Right ventricle myocardium superior (tissue), 1 donor: Measurements from ENCODE around the gene SMNDC1. TPM values are rescaled to one million over a fixed set of nuclear protein-coding genes. Genes with fewer than 3 reads are reported as not detected.
"Not testable (repeated sequence)": the region's sequence is repeated elsewhere in the genome, so short reads cannot be mapped to it uniquely, and the experiment has no call there.

Source experiments
- ATAC-seq: fragments of 200-7000 bp; cut with Tn5 transposase; one replicate; pipeline ENCODE4 v1.9.1; 2020; ENCODE audit warnings: mild to moderate bottlenecking; ENCODE audit not compliant: poor library complexity
- DNase-seq: peaks from one replicate; pipeline ENCODE4 v3.0.0-alpha.2; 2020
- intact Hi-C: fragments of 100-400 bp; cut with DNase I; formaldehyde crosslinking; loops from one replicate; pipeline ENCODE4 v1.11.2; 2022
- total RNA-seq: library from RNA; stranded (reverse); fragmentation: NEBNext Ultra II Directional; extraction: Animal tissue kit (Norgen Biotek cat#: 25700); gene quantifications from one replicate; pipeline ENCODE4 v1.2.1, GENCODE V29; 2021
- donor health status: DM: no; HTN: yes; CAD: no; lungs with severe emphysema.

The SMNDC1 gene
- total RNA-seq, 1 donor from 2014 or later, result 25.0 TPM

DNA sequence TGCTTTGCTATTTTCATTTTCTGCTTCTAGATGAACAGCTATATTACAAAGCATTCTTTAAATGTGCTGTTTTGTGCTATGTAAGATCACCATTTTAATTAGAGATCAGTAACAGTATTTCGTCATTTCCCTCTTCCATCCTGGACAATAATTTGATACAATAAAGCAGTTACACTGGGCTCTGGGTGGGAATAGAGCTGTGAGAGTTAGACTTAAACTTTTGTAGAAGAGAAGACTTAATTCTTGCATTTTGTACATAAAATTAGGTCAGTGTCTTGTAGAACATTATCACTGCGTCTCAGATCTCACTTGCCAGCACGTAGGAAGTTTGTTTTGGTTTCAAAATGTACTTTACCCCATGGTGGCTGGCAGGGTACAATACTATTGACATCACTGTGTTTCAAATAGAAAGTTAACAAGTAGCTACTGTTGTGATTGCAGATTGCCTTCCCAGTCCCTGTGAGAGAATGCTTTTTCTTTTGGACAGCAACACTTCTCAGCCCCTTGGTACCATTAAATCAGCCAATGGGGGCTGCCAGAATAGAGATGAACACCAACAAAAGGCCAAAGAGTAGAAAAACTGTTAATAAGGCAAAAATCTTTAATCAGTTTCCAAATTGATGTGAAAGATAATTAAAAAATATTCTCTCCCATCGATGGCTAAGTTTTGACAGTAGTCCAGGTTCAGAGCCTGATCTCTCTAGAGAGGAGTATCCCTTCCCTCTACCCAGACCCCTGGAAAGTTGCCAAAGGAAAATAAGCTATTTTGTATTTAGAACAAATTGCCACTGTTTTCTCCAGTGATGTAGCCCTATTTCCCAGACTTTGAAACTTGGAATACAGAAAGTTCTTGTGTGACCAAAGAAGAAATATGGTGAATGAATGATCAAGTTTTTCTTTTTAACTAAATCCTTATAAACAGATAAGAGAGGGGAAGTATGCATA, 35.1 kb downstream of the SMNDC1 start:
- DNase-seq (no peak), ATAC-seq (peak; percentile 89)
- intact Hi-C loops, result loop anchor here (5.0 kb wide), 1 partner anchor 42 kb away; no protein-coding TSS in a partner anchor

DNA sequence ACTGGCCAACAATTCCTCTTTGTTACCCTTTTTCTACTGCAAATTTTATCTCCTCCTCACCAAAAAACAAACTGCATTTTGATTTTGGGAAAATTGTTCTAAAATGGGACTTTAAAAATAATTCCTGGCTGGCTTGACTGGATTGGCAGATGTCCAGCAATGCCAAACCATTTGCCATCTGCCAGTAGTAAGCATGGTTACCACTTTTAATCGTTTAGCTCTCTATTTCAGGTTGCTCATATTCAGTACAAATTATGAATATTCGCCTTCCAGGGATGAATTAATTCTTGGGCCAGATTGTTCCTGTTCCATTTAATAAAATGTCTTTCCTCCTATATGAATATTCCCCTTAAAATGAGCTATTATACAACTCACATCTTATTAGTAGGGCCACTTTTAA, 35.7 kb downstream of the SMNDC1 start:
- ATAC-seq (no peak), DNase-seq (no peak)
- intact Hi-C loops, result loop anchor here (5.0 kb wide), 1 partner anchor 42 kb away; no protein-coding TSS in a partner anchor

DNA sequence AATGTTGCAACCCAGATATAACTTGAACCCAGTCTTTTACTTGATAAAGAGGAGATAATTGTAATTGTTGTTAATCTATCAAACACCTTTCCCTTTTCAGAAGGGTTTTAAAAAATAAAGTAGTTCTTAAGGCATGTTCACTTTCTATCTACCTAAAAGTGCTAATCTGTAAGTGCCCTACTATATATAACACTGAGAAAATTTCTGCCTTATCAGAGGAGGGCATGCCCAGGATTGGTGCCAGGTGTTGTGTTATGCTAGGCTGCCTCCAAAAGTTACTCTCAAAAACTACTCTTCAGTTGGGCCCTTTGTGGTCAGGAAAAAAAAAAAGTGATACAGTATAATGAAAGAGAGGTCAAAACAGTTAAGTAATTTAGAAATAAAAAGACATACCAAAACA, 36.3 kb downstream of the SMNDC1 start:
- intact Hi-C loops, result loop anchor here (5.0 kb wide), 1 partner anchor 41 kb away; no protein-coding TSS in a partner anchor
- ATAC-seq, result peak; percentile 80
- peak; percentile 42 for DNase-seq

DNA sequence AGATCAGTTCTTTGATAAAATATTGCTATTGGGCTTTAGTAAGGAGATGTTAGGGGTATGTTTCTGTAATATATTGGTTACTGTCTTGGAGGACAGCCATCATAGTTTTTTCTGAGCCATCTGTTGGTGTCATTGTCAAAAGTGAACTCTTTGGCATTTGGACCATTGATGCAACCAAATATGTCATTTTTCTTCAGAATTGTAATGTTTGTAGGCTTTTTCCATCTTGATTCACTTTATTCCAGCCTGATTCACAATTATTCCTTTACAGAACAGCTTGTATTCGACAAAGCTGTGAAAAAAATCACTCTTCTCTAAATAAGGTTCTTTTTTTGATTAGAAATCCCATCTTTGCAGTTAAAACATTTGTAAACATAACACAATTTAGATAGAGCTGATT, 37.4 kb downstream of the SMNDC1 start:
- intact Hi-C loops, result loop anchor here (5.0 kb wide), 1 partner anchor 40 kb away; no protein-coding TSS in a partner anchor
- DNase-seq, result no peak
- no peak for ATAC-seq

DNA sequence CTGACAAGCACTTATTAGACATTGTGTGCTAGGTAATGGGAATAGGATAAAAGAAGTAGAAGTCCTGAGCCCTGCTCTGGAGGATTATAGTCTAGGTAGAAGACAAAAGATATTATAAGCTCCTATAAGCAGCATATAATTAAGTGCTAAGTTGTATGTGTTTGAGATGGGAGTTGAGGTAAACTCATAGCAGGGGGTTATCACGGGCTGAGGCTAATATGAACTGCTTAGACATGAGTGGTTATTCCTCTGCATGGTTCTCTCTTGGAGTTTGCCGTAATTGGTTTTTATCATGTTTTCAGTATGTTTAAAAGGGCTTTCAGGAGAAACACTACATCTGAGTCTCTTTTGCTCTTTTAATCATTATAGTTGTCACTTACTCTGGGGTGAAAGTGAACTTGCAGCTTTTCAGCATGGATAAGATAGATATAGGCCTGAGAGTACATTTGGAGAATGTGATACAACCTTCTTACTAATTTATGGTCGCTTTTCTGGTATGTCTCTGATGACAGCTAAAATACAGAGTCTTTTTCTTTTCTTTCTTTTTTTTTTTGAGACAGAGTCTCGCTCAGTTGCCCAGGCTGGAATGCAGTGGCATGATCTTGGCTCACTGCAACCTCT, 39.0 kb downstream of the SMNDC1 start:
- ATAC-seq, result no peak
- intact Hi-C loops, result loop anchor here (5.0 kb wide), 1 partner anchor 38 kb away; no protein-coding TSS in a partner anchor
- DNase-seq, result no peak

DNA sequence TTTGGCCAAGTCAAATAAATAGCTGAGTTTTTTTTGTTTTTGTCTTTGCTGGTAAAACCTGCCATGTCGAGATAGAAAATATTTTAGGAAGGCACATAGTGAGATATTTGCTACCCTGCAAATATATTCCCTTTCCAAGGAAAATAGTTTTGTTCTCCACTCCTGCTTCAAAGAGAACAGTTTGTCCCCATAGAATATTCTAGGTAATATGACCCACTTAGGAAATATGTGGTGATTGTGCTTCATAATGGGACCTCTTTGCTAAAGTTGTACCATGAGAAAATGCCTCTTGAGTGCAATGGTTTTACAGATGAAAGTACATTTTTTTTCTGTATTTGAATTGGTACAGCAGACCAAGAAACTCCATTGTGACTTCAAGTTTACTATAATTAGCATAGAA, 41.6 kb downstream of the SMNDC1 start:
- intact Hi-C loops, result no loop called here
- ATAC-seq (no peak), DNase-seq (no peak)

DNA sequence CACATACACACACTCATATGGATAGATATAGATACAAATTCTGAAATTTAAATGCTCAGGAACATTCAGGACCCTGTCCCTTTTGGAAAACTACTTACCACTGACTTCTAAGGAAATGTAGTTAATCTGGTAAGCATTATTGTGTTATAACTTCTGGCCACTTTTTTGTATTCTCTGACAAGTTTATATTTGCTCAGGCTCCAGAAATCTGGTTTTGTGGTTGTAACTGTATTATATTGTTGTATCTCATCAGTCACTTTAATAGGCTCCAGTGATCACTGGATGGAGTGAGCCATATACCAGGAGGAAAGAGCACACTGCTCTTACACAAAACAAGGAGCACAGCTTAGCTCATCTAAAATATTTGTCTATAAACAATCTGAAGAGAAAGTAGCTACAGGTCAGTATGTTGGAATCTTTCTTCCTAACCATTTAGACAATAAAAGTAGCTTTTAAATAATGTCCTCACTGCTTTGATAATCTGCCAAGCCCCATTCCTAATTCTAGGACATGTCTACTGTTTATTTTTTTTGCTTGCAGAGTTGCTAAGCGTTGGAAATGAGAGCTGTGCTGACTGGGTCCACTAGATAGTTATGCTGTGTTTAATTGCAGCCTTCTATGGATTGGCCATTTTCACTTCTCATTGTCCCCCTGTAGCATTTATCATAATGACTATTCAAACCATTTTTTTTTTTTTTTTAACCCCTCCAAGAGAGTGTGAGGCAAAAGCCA, 43.8 kb downstream of the SMNDC1 start:
- DNase-seq (no peak), ATAC-seq (peak; percentile 73)
- intact Hi-C loops, result no loop called here

DNA sequence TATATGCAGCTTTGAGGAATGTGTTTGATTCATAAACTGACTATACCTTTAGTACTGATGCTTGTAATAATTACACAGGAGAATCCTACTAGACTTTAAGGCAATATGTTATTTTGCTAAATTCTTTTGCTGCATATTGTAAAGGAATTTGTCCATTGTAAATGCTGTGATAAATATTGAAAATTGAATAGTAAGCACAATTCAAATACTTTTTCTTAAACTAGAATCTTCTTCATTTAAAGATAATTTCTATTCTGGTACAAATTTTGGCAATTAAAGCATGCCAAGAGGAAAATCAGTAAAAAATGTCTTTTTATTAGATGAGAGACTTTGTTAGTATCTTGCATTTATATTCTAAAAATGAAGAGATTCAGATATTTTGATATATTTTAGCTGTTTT, 45.4 kb downstream of the SMNDC1 start:
- no peak for DNase-seq
- intact Hi-C loops, result no loop called here
- no peak for ATAC-seq

DNA sequence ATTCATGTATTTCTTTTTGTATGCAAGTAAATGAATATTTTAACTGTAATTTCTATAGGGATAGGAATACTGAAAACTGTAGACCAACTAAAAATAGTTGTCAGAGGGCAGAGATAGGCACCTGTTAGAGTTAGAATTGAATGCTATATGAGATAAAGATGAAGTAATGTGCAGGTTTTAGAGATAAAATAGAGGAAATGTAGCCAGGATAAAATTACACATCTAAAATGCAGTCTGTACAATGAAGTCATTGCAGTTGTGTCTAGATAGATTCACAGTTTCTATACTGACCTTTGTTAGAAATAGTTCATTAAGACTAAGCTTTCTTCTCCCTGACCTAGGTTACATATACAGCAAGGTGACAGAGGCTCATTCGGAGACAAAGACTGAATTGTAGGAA, 46.2 kb downstream of the SMNDC1 start:
- DNase-seq, result no peak
- no peak for ATAC-seq
- intact Hi-C loops, result no loop called here

DNA sequence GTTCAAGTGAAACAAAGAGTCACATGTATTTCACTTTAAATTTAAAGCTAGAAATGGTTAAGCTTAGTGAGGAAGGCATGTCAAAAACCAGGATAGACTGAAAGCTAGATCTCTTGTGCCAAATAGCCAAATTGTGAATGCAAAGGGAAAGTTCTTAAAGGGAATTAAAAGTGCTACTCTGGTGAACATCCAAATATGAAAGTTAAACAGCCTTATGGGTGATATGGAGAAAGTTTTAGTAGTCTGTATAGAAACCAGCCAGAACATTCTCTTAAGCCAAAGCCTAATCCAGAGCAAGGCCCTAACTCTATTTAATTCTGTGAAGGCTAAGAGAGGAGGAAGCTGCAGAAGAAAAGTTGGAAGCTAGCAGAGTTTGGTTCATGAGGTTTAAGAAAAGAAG, 50.3 kb downstream of the SMNDC1 start:
- DNase-seq, result no peak
- intact Hi-C loops, result no loop called here

DNA sequence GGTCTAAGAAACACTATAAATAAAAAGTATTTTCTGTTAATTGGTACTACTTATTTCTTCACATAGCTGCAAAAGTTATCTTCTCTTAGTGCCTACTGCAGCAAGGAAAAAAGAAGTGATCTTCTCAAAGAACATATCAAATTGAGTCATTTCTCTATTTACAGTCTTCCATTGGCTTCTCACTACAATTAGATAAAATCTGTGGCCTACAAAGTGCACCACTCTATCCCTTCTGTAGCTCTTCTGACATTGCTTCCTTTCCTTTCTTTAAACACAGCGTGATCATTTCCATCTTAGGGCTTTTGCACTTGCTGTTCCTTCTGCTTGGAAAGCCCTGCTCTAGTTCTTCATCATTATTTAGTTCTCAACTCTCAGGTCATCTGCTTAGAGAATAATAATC, 52.6 kb downstream of the SMNDC1 start:
- intact Hi-C loops, result no loop called here
- DNase-seq (no peak), ATAC-seq (no peak)

More for the DNA sequence above, 50.3 kb downstream of the SMNDC1 start:
- no peak for ATAC-seq

DNA sequence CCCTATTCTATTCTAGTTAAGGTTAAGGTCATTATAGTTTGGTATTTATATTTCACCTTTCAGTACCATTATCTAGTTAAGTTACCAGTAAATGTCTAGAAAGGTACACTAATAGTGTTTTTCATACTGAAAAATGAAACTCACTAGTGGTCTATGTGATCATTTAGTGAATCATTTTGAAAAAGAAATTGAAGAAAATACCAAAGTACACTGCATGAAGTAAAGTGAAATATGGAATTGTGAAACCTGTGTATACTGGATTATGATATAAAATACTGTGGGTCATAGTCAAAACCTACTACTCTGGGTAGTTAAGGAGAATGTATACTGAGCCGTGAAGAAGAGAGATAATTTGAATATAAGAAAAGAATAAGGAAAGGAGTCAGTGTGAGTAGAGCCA, 53.3 kb downstream of the SMNDC1 start:
- ATAC-seq, intact Hi-C loops, DNase-seq: not testable (repeated sequence)

DNA sequence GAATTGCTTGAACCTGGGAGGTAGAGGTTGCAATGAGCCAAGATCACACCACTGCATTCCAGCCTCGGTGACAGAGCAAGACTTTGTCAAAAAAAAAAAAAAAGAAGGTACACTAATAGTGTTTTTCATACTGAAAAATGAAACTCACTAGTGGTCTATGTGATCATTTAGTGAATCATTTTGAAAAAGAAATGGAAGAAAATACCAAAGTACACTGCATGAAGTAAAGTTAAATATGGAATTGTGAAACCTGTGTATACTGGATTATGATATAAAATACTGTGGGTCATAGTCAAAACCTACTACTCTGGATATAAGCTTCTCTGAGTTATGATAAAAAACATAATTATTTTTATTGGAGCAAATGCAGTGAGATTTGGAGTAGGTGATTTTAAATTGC, 55.2 kb downstream of the SMNDC1 start:
- ATAC-seq, DNase-seq, intact Hi-C loops: not testable (repeated sequence)

DNA sequence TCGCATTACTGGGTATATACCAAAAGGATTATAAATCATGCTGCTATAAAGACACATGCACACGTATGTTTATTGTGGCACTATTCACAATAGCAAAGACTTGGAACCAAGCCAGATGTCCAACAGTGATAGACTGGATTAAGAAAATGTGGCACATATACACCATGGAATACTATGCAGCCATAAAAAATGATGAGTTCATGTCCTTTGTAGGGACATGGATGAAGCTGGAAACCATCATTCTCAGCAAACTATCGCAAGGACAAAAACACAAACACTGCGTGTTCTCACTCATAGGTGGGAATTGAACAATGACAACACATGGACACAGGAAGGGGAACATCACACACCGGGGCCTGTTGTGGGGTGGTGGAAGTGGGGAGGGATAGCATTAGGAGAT, 56.9 kb downstream of the SMNDC1 start:
- ATAC-seq, intact Hi-C loops, DNase-seq: not testable (repeated sequence)

DNA sequence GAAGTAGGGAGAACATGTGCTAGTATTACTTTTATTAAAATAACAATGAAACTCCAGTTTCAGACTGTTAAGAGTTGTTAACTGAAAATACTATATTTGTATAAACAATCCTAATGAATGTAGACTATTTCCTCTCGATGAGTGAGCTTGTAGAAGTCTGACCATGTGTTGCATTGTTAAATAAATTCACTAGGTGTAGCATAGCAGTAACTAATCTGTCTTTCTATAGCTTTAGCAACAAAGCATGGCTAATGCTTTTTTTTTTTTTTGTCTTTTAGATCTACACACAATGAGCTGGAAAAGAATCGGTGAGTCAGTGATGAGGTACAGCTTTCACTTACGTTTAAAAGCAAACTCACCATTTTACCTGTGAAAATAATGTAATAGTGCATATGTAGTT, 60.2 kb downstream of the SMNDC1 start:
- ATAC-seq, result no peak
- intact Hi-C loops, result no loop called here

DNA sequence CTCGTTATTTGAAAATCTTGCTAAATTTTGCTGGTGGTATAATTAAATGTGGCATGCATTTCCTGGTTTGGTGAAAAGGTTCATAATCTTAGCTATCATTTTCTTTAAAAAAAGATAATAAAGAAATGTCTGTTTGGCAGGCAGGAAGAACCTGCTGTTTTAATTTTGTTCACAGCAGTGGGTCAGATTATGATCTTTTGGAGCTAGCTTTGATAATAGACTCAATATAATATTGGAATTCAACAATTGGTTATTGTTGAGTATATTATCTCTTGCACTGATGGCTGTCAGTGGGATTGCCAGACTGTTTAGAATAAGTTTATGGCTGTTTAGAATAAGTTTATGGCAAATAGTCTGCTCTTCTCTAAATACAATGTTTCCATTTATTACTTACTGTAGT, 62.2 kb downstream of the SMNDC1 start:
- DNase-seq (no peak), ATAC-seq (no peak)
- intact Hi-C loops, result no loop called here

More for the DNA sequence above, 60.2 kb downstream of the SMNDC1 start:
- DNase-seq, result no peak

DNA sequence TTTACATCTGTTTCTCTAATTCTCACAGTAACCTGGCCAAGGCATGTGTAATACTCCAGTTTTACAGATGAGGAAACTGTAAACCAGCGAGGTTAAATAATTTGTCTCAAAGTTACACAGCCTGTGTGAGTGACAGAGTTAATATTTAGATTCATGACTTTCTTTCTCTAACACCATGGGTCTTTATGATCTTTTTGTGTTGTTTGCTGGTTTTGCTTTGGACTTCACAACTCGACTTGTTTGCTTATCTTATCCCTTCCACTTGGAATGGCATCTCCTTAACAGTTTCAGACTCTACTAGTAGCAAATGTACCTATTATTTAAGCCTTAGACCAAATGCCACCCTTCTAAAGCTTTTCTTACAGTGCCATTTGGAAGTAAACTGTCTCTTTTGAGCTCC, 62.9 kb downstream of the SMNDC1 start:
- ATAC-seq, result no peak

DNA sequence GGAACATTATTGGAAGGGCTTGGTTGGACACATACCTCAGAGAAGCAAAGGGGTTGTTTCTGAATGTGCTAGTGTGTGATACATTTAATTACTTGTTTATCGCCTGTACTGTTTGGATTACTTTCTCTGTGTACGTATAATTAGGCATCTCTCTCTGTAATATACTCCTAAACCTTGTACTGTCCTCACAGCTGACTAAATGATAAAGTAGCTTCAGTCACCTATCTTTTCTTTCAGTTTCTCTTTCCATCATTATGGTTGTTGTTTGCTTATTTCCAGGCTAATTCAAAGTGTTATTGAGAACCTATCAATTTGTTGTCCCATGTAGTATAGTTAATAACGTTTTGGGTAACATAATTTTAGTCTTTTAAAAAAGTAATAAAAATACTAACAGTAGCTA, 63.3 kb downstream of the SMNDC1 start:
- no peak for DNase-seq
- ATAC-seq, result no peak
- intact Hi-C loops, result no loop called here

More for the DNA sequence above, 62.9 kb downstream of the SMNDC1 start:
- intact Hi-C loops, result no loop called here
- DNase-seq, result no peak
